Measurements from ENCODE around the gene KLHL36. TPM values are rescaled to one million over a fixed set of nuclear protein-coding genes. Genes with fewer than 3 reads are reported as not detected.

Gene KLHL36
- total RNA-seq, 2 experiments from 2014 or later: 41.0 to 44.0 TPM

DNA sequence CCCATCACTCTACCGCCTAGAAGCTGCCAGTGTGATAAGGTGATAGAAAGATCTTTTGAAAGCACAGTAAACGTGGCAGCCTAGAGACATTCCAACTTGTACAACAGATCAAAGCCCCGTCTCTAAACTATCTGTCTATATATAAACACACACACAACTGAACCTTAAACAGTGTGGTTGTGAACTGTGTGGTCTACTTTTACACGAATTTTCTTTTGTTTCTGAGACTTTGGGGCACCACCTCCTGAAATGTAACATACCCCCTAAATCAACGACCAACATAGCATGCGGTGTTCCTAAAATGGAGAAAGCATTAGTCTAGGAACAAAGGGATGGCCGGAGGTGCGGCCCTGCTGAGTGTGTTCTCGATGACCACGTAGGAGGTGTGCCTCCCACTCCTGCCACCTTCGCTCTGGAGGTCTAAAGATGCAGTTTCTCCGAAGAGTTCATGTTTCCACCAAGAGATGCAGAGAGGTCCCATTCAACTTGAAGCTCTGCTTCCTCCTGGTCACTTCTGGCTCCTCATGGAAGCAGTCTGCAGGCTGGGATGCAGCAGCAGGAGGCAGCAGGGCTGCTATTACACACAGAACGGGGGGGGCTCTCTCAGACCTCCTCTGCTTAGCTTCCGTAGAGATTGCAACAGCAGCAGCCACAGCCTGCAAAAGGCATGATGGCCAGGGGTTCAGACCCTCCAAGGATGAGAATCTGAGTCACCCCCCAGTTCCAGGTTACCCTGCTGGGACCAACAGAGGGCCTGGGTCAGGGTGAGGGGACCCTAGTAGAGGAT lies 28.9 kb downstream of the KLHL36 start:
- DNase-seq (no peak), ATAC-seq (no peak)
- H3K4me3 Mint-ChIP-seq: no peak overlapping the region
- H3K36me3 Mint-ChIP-seq (ENCODE audit: low read depth): no peaks in the 10 kb centered on the region
- CTCF ChIA-PET: interaction anchor here (1.3 kb wide), 1 partner anchor 62 kb away, joined by 4 read pairs; no protein-coding TSS in a partner anchor
- H3K4me1 Mint-ChIP-seq (ENCODE audit: low read depth): peaks cover 3% of the 10 kb centered on the region
- no peaks in the 10 kb centered on the region for H3K9me3 Mint-ChIP-seq
- H3K27ac Mint-ChIP-seq: no peak overlapping the region
- POLR2A ChIA-PET: interaction anchor here (0.6 kb wide), 1 partner anchor 48 kb away, joined by 3 read pairs; no protein-coding TSS in a partner anchor
- H3K27me3 Mint-ChIP-seq: peaks cover 1% of the 10 kb centered on the region
- TF ChIP-seq, protein P1, sequence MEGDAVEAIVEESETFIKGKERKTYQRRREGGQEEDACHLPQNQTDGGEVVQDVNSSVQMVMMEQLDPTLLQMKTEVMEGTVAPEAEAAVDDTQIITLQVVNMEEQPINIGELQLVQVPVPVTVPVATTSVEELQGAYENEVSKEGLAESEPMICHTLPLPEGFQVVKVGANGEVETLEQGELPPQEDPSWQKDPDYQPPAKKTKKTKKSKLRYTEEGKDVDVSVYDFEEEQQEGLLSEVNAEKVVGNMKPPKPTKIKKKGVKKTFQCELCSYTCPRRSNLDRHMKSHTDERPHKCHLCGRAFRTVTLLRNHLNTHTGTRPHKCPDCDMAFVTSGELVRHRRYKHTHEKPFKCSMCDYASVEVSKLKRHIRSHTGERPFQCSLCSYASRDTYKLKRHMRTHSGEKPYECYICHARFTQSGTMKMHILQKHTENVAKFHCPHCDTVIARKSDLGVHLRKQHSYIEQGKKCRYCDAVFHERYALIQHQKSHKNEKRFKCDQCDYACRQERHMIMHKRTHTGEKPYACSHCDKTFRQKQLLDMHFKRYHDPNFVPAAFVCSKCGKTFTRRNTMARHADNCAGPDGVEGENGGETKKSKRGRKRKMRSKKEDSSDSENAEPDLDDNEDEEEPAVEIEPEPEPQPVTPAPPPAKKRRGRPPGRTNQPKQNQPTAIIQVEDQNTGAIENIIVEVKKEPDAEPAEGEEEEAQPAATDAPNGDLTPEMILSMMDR (IDR thresholded peaks at IDR 0.05): no peak
- intact Hi-C loops (cut with micrococcal nuclease): no loop called here

DNA sequence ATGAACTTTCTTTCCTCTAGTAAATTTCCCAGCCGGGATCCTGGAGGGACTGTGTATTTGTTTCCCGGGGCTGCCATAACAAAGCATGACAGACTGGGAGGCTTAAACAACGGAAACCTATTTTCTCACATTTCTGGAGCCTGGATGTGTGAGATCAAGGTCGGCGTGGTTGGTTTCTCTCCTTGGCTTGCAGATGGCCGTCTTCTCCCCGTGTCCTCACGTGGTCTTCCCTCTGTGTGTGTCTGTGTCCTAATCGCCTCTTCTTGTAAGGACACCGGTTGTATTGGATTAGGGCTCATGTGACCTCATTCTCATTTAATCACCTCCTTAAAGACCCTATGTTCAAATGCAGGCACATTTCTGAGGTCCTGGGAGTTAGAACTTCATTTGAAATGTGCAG lies 29.5 kb downstream of the KLHL36 start:
- POLR2A ChIA-PET: interaction anchor here (0.6 kb wide), 1 partner anchor 47 kb away, joined by 3 read pairs; no protein-coding TSS in a partner anchor

DNA sequence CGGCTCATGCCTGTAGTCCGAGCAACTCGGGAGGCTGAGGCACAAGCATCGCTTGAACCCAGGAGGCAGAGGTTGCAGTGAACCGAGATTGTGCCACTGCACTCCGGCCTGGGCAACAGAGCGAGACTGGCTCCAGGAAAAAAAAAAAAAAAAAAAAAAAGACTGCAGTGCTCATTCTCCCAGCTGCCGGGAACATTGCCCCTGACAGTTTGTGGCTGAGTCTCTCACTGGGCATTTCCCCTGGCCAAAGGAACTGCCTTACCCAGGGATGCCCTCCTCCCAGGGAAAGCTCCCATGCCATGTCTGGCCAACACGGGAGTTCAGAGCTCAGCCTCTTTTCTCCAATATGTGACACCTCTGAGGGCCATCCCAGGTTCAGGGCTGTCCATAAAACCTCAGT lies 30.2 kb downstream of the KLHL36 start:
- H3K27ac Mint-ChIP-seq: no peak overlapping the region
- H3K36me3 Mint-ChIP-seq (ENCODE audit: low read depth): no peaks in the 10 kb centered on the region
- CTCF ChIA-PET: interaction anchor here (1.3 to 4.4 kb wide), 2 partner anchors 48 to 60 kb away, joined by 4 to 22 read pairs; no protein-coding TSS in a partner anchor
- H3K9me3 Mint-ChIP-seq: no peaks in the 10 kb centered on the region
- intact Hi-C loops (cut with micrococcal nuclease): no loop called here
- no peak overlapping the region for H3K4me3 Mint-ChIP-seq
- ATAC-seq: no peak
- H3K4me1 Mint-ChIP-seq (ENCODE audit: low read depth): no peaks in the 10 kb centered on the region
- DNase-seq: no peak
- POLR2A ChIA-PET: no interaction called here
- H3K27me3 Mint-ChIP-seq: peaks cover 1% of the 10 kb centered on the region
- TF ChIP-seq, protein P1 (IDR thresholded peaks at IDR 0.05): no peak

More for the DNA sequence above, 29.5 kb downstream of the KLHL36 start:
- intact Hi-C loops (cut with micrococcal nuclease): no loop called here
- Mint-ChIP-seq H3K27ac (no peak overlapping the region), H3K36me3 (ENCODE audit: low read depth) (no peaks in the 10 kb centered on the region), H3K9me3 (no peaks in the 10 kb centered on the region), H3K27me3 (peaks cover 1% of the 10 kb centered on the region), H3K4me1 (ENCODE audit: low read depth) (no peaks in the 10 kb centered on the region), H3K4me3 (no peak overlapping the region)
- TF ChIP-seq, protein P1 (IDR thresholded peaks at IDR 0.05): no peak
- ATAC-seq (no peak), DNase-seq (no peak)
- CTCF ChIA-PET: interaction anchor here (1.3 kb wide), 1 partner anchor 61 kb away, joined by 4 read pairs; no protein-coding TSS in a partner anchor

DNA sequence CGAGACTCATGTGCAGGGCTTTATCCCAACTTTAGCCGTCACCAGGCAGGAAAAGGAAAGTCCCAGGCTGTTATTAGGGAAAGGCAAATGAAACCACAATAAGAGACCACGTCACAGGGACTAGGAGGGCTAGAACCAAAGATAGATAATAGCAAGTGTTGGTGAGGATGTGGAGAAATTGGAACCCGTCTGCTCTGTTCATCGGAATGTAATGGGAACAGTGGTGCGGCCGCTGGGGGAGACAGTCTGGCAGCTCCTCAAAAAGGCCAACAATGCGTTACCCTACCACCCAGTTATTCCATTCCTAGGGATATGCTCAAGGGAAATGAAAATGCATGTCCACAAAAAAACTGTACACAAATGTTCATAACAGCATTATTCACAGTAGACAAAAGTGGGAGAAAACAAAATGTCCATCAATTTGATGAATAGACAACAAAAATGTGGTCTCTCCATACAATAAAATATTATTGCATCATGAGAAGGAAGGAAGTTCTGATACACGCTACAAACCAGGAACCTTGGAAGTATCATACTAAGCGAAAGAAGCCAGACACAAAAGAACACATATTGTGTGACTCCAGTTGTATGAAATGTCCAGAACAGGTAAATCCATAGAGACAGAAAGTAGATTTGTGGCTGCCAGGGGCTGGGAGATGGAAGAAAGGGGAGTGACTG lies 32.0 kb downstream of the KLHL36 start:
- Mint-ChIP-seq H3K4me3 (no peak overlapping the region), H3K36me3 (ENCODE audit: low read depth) (no peaks in the 10 kb centered on the region), H3K4me1 (ENCODE audit: low read depth) (no peaks in the 10 kb centered on the region), H3K9me3 (no peaks in the 10 kb centered on the region), H3K27me3 (peaks cover 4% of the 10 kb centered on the region), H3K27ac (no peak overlapping the region)
- TF ChIP-seq, protein P1 (IDR thresholded peaks at IDR 0.05): no peak
- intact Hi-C loops (cut with micrococcal nuclease): no loop called here
- ATAC-seq (no peak), DNase-seq (no peak)
- ChIA-PET POLR2A (no interaction called here), CTCF (interaction anchor here (1.0 to 4.4 kb wide), 3 partner anchors 8 to 49 kb away, joined by 3 to 22 read pairs (median 19); no protein-coding TSS in a partner anchor)
